Transverse colon (tissue), 4 donors: ENCODE data around the gene PIF1.

ENCODE experiments used
- EP300 ChIP-seq: sonication (generic); formaldehyde crosslinking; IDR thresholded peaks from one replicate; pipeline ENCODE4 v1.6.1; 2017; ENCODE audit warnings: antibody characterized with exemption, low read depth
- POLR2A ChIP-seq: fragments of 450-650 bp; IDR thresholded peaks from one replicate; pipeline ENCODE4 v1.6.1; 2016; ENCODE audit warnings: antibody characterized with exemption, mild to moderate bottlenecking, moderate library complexity
- POLR2AphosphoS5 ChIP-seq, 3 donors: sonication (generic); formaldehyde crosslinking; IDR thresholded peaks; one replicate each; pipeline ENCODE4 v1.6.1; 2016; ENCODE audit warnings: antibody characterized with exemption in 3 of 3
- TF ChIP-seq, protein P1 (sequence below), 5 experiments: fragments of 200-600 bp in 3 of 5; fragments of 450-650 bp in 2 of 5; sonication (generic) in 3 of 5; IDR thresholded peaks; 1 replicate in 2 of 5; 2 replicates in 3 of 5; pipeline ENCODE4 v1.5.1; 2016 to 2017; ENCODE audit warnings: antibody characterized with exemption in 5 of 5, inconsistent platforms in 3 of 5, mild to moderate bottlenecking in 2 of 5, moderate library complexity in 1 of 5

DNA sequence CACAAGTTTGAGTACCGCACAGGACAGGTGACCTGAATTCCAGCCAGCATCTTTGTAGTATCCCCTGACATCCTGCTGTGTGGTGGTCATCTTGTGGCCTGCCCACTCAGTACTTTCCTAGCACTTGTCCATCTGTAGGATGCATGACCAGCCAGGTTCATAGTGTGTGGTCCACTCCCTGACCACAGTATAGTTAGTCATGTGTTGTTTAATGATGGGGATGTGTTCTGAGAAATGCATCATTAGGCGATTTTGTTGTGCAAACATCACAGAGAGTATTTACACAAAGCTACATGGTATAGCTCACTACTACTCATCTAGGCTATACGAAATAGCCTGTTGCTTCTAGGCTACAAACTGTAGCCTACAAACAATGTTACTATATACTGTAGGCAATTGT, 33.2 kb downstream of the PIF1 start:
- TF ChIP-seq, protein P1, sequence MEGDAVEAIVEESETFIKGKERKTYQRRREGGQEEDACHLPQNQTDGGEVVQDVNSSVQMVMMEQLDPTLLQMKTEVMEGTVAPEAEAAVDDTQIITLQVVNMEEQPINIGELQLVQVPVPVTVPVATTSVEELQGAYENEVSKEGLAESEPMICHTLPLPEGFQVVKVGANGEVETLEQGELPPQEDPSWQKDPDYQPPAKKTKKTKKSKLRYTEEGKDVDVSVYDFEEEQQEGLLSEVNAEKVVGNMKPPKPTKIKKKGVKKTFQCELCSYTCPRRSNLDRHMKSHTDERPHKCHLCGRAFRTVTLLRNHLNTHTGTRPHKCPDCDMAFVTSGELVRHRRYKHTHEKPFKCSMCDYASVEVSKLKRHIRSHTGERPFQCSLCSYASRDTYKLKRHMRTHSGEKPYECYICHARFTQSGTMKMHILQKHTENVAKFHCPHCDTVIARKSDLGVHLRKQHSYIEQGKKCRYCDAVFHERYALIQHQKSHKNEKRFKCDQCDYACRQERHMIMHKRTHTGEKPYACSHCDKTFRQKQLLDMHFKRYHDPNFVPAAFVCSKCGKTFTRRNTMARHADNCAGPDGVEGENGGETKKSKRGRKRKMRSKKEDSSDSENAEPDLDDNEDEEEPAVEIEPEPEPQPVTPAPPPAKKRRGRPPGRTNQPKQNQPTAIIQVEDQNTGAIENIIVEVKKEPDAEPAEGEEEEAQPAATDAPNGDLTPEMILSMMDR (IDR thresholded peaks at IDR 0.05), result no peak
- no peak for TF ChIP-seq EP300
- no peak for TF ChIP-seq POLR2A
- no peak for TF ChIP-seq POLR2AphosphoS5 (IDR thresholded peaks at IDR 0.05)
